Lung (tissue), 12 donors: ENCODE data around the gene PRKD2. TPM values are rescaled to one million over a fixed set of nuclear protein-coding genes. Genes with fewer than 3 reads are reported as not detected.

Experiments
- ATAC-seq: fragments of 200-7000 bp; cut with Tn5 transposase; one replicate; pipeline ENCODE4 v1.9.1; 2020; ENCODE audit warnings: moderate number of reproducible peaks; ENCODE audit not compliant: insufficient read depth, low FRiP score
- DNase-seq, 3 donors: peaks; one replicate each; pipeline ENCODE4 v3.0.0-alpha.2; 2013 to 2017
- H3K27ac ChIP-seq, 2 donors: one replicate each; pipeline ENCODE4 v1.5.1; 2013; ENCODE audit warnings: mild to moderate bottlenecking in 2 of 2, moderate library complexity in 2 of 2, control low read depth in 1 of 2, inconsistent platforms in 1 of 2, low read depth in 1 of 2, low read length in 1 of 2
- H3K27me3 ChIP-seq, 3 donors: one replicate each; pipeline ENCODE4 v1.5.1; 2013; ENCODE audit warnings: low read length in 2 of 3; ENCODE audit not compliant: control insufficient read depth in 3 of 3, insufficient read depth in 3 of 3
- H3K36me3 ChIP-seq, 4 donors: one replicate each; pipeline ENCODE4 v1.5.1; 2013; ENCODE audit warnings: low read length in 4 of 4, mild to moderate bottlenecking in 1 of 4, moderate library complexity in 1 of 4; ENCODE audit not compliant: control insufficient read depth in 4 of 4, insufficient read depth in 4 of 4
- H3K4me1 ChIP-seq, 5 donors: one replicate each; pipeline ENCODE4 v1.5.1; 2013; ENCODE audit warnings: low read length in 5 of 5, mild to moderate bottlenecking in 2 of 5, moderate library complexity in 1 of 5; ENCODE audit not compliant: control insufficient read depth in 5 of 5, insufficient read depth in 5 of 5
- H3K4me3 ChIP-seq: one replicate; pipeline ENCODE4 v1.5.1; 2013; ENCODE audit warnings: mild to moderate bottlenecking, control low read depth, moderate library complexity
- H3K9ac ChIP-seq, 2 donors: one replicate each; pipeline ENCODE4 v1.5.1; 2013; ENCODE audit warnings: low read length in 2 of 2, control low read depth in 1 of 2; ENCODE audit not compliant: insufficient read depth in 1 of 2
- H3K9me3 ChIP-seq, 4 donors: one replicate each; pipeline ENCODE4 v1.5.1; 2013; ENCODE audit warnings: low read length in 3 of 4, mild to moderate bottlenecking in 1 of 4, moderate library complexity in 1 of 4; ENCODE audit not compliant: control insufficient read depth in 4 of 4, insufficient read depth in 3 of 4
- WGBS, 2 donors: extraction: QIAGEN DNeasy Blood & Tissue Kit; methylation state at CpG; one replicate each; pipeline ENCODE4 v1.1.7; 2013; 5-methylcytosine and 5-hydroxymethylcytosine counted together
- polyA plus RNA-seq, 2 donors: library from polyadenylated mRNA; stranded (reverse); fragments of 200-250 nt; gene quantifications; one replicate each; pipeline ENCODE4 v1.2.1, GENCODE V29; 2013
- total RNA-seq, 2 donors: library from RNA; depleted of rRNA in 1 of 2; stranded (reverse); fragments of >200 nt in 1 of 2; gene quantifications; one replicate each; pipeline ENCODE4 v1.2.1, GENCODE V29; 2014 to 2021
- TF ChIP-seq, protein P1 (sequence below): IDR thresholded peaks from 2 replicates; pipeline ENCODE4 v1.5.1; 2012; ENCODE audit warnings: mild to moderate bottlenecking; ENCODE audit errors: control extremely low read depth, extremely low read depth
- donor health status: control.
- donor health status: control.
- donor health status: Bipolar disorder and iron deficiency.
- donor health status: healthy.
- donor health status: DM: yes; HTN: yes; CAD: no.

The PRKD2 gene
- total and polyA plus RNA-seq, 4 donors, result 35.5 to 56.2 (median 45.1) TPM

DNA sequence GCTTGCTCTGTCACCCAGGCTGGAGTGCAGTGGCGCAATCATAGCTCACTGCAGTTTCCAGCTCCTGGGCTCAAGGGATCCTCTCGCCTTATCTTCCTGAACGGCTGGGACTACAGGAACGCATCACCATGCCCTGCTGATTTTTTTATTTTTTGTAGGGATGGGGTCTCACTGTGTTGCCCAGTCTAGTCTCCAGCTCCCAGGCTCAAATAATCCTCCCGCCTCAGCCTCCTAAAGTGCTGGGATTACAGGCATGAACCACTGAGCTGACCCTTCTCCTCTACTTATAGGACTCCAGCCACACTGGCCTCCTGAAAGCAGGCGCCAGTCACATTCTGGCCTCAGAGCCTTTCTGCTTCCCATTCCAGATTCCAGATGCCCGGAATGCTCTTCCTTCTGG lies 66.5 kb downstream of the PRKD2 start:
- peaks cover 0 to 25% (median 8%) of the 10 kb centered on the region in 4 donors for H3K36me3 ChIP-seq
- no peak overlapping the region for H3K4me3 ChIP-seq
- H3K27ac ChIP-seq, result no peak overlapping the region
- H3K27me3 ChIP-seq, result peaks cover 0 to 20% (median 0%) of the 10 kb centered on the region in 3 donors
- H3K4me1 ChIP-seq, result peaks cover 0 to 17% (median 4%) of the 10 kb centered on the region in 5 donors
- ATAC-seq, result no peak
- DNase-seq, result no peak
- 90 to 92% methylated on average over 7 of the region's 7 CpGs for WGBS, 2 donors
- H3K9me3 ChIP-seq, result peaks cover 0 to 12% (median 1%) of the 10 kb centered on the region in 4 donors
- no peak overlapping the region for H3K9ac ChIP-seq
- TF ChIP-seq, protein P1, sequence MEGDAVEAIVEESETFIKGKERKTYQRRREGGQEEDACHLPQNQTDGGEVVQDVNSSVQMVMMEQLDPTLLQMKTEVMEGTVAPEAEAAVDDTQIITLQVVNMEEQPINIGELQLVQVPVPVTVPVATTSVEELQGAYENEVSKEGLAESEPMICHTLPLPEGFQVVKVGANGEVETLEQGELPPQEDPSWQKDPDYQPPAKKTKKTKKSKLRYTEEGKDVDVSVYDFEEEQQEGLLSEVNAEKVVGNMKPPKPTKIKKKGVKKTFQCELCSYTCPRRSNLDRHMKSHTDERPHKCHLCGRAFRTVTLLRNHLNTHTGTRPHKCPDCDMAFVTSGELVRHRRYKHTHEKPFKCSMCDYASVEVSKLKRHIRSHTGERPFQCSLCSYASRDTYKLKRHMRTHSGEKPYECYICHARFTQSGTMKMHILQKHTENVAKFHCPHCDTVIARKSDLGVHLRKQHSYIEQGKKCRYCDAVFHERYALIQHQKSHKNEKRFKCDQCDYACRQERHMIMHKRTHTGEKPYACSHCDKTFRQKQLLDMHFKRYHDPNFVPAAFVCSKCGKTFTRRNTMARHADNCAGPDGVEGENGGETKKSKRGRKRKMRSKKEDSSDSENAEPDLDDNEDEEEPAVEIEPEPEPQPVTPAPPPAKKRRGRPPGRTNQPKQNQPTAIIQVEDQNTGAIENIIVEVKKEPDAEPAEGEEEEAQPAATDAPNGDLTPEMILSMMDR, result no peak

GRCh38 chr19:46648961-46649960 lies 67.7 kb downstream of the PRKD2 start:
- H3K4me3 ChIP-seq, result no peak overlapping the region
- peaks cover 0 to 25% (median 8%) of the 10 kb centered on the region in 4 donors for H3K36me3 ChIP-seq
- H3K9me3 ChIP-seq, result peaks cover 0 to 12% (median 1%) of the 10 kb centered on the region in 4 donors
- TF ChIP-seq, protein P1, result no peak
- no peak overlapping the region for H3K9ac ChIP-seq
- peaks cover 0 to 22% (median 0%) of the 10 kb centered on the region in 3 donors for H3K27me3 ChIP-seq
- 23 to 30% methylated on average over 68 to 144 of the region's 144 CpGs for WGBS, 2 donors
- H3K27ac ChIP-seq, result no peak overlapping the region
- peaks cover 0 to 10% (median 3%) of the 10 kb centered on the region in 5 donors for H3K4me1 ChIP-seq
- no peak for ATAC-seq
- no peak for DNase-seq

GRCh38 chr19:46648060-46648960 lies 68.6 kb downstream of the PRKD2 start:
- WGBS, 2 donors, result 30 to 35% methylated on average over 54 to 63 of the region's 63 CpGs
- no peak overlapping the region for H3K27ac ChIP-seq
- no peak overlapping the region for H3K9ac ChIP-seq
- no peak overlapping the region for H3K4me3 ChIP-seq
- H3K4me1 ChIP-seq, result peaks cover 0 to 5% (median 3%) of the 10 kb centered on the region in 5 donors
- ATAC-seq (no peak), DNase-seq (no peak)
- peaks cover 0 to 12% (median 1%) of the 10 kb centered on the region in 4 donors for H3K9me3 ChIP-seq
- peaks cover 0 to 22% (median 8%) of the 10 kb centered on the region in 4 donors for H3K36me3 ChIP-seq
- TF ChIP-seq, protein P1, result no peak
- H3K27me3 ChIP-seq, result peaks cover 0 to 22% (median 0%) of the 10 kb centered on the region in 3 donors
